KBM-7 (cell line): ENCODE results near the gene CSN1S1.
"Not testable (repeated sequence)": the region's sequence is repeated elsewhere in the genome, so short reads cannot be mapped to it uniquely, and the experiment has no call there.

Source experiments
- DNase-seq: peaks from one replicate; pipeline ENCODE4 v3.0.0-alpha.2; 2015
- in situ Hi-C: fragments of 300-500 bp; cut with MboI; formaldehyde crosslinking; loops from 2 replicates; pipeline ENCODE4 v1.14.3; 2020; ENCODE audit warnings: low sequenced_read_pairs, low pct_unique_long_range_greater_than_20kb, mixed read lengths

CSN1S1 gene

GRCh38 chr4:69930768-69931167 is at the start of gene CSN1S1:
Gene CSN1S1, plus strand, starts transcription at chr4:69931068. Its CDS starts 1,488 bp downstream, at chr4:69932556.
- in situ Hi-C loops, result no loop called here
- no peak for DNase-seq

GRCh38 chr4:69881173-69881773 is 49.6 kb upstream of the CSN1S1 start:
- in situ Hi-C loops, result loop anchor here (10.0 kb wide), 1 partner anchor 186 kb away; no protein-coding TSS in a partner anchor
- DNase-seq, result peak; percentile 60

GRCh38 chr4:69882150-69882549 is 48.7 kb upstream of the CSN1S1 start:
- in situ Hi-C loops, result loop anchor here (10.0 kb wide), 1 partner anchor 187 kb away; no protein-coding TSS in a partner anchor
- no peak for DNase-seq

DNA sequence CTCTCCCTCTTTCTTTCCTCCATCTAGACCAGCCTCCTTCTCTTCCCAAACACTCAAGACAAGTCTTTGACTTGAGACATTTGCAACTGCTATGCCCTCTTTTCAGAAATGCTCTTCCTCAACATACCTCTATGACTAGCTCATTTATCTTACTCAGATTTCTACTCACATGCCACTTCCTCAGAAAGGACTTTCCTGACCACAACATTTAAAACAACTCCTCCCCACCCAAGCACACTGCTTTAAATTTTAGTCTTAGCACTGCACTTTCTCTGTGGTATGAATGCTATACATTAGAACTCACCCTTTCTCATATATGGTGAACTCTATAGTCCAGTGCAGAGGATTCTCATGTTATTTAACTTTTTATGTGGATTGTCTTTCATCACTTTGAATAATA is 42.5 kb upstream of the CSN1S1 start:
- peak; percentile 54 for DNase-seq

DNA sequence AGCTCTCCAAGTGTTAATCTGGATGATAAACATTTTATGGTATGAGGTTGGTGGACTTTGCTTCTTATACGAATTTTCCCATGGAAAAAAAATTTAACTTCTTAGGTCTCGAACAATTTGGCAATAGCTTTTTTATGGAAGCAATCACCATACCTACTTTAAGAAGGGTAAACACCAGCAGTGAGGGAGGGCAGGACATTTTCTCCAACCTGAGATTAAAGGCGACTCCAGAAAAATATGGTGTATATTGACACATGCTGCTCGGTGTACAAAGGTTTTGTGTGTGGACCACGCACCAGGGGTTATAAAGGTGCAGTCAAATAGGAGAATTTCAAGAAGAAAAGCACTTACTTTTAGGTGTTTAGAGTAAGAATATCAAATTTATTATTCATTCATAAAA is 36.7 kb upstream of the CSN1S1 start:
- in situ Hi-C loops, result no loop called here
- DNase-seq, result no peak

More for the DNA sequence above, 42.5 kb upstream of the CSN1S1 start:
- in situ Hi-C loops, result loop anchor here (10.0 kb wide), 1 partner anchor 194 kb away; no protein-coding TSS in a partner anchor

DNA sequence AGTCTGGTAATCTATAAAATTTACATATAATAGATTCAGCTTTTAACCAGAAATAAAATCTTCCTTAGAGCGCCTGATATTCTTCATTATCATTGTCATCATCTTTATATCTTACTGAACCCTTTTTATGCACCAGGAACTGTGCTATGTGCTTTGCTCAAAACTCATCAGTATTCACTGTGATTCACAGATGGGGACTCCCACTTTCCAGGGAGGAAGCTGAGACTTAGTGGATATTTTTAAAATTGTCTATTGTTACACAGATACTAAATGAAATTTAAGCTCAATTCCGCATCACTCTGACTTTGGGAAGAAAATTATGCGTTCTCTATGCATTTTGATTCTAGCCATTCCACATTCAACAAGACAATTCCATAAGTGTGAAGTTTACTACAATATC is 36.1 kb upstream of the CSN1S1 start:
- in situ Hi-C loops, result no loop called here
- no peak for DNase-seq

DNA sequence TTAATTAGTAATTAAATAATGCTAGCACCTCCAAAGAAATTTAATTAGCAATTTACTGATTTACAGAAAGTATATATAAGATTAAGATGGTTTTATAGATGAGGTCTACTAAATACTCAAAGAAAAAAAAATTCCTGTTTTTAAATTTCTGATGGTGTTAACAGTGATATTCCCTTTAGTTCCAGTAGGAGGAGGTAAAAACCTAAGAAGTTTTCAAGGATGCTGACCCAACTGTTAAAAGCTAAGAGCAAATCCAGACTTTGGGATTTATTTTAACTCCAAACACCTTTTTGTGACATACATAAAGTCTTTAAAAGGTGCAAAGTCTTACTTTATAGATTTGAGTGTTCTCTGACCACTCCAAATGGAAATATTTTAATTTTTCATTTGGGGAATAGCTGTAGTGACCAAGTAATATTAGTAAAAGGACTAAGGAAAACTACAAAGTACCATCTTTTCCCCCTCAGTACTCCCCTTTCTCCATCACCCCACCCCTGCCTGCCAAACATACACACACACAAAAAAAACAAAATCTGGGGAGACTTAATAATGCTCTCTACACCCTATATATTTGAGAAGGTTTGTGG is 34.2 kb upstream of the CSN1S1 start:
- in situ Hi-C loops, result no loop called here
- peak; percentile 14 for DNase-seq

GRCh38 chr4:69907151-69907550 is 23.7 kb upstream of the CSN1S1 start:
- DNase-seq, result no peak
- in situ Hi-C loops, result no loop called here

- no peak for DNase-seq
- in situ Hi-C loops, result no loop called here
These were observed 21.7 kb upstream of the CSN1S1 start for GRCh38 chr4:69909195-69909594.

DNA sequence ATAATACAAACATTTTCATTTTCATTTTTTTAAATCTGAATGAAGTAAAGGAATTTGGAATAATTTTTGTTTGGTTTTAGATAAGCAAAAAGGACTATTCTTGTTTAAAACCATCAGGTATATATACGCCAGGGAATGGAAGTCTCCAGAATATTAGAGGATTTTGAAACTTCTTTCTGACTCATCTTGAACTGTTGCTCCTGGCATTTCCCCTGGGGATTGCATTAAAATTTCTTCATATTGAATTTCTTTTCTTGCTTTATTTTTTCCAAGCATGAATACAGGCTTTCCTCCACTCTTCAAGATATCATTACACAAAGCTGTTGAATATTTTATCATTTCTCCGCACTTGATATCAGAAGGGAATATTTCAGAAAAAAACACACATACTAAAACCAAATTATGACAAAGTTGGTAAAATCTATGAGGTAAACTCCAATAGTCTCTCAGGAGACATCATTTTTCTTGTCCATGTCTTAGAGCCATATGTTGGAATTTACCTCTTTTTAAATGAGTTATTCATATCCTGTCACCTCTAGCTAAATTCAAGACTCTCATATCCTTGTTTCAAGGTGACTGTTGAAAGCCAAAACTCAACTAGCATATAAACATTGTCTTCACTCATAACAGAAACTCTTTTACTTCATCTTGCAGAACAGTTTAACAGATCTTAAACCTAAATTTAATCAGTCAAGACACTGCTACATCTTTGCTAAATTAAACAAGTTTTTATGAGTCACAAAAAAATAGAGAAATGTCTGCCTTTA is 20.7 kb upstream of the CSN1S1 start:
- in situ Hi-C loops, result no loop called here
- no peak for DNase-seq

DNA sequence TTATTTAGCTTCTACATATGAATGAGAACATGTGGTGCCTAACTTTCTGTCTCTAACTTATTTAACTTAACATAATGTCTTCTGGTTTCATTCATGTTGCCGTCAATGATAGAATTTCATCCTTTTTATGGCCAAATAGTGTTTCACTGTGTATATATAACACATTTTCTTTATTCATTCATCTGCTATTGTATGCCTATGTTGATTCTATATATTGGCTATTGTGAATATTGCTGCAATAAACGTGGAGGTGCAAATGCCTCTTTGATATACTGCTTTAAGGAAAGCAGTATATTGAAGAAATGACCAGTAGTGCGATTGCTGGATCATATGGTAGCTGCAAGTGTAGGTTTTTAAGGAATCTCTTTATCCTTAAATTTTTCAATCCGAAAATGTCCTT is 10.0 kb upstream of the CSN1S1 start:
- in situ Hi-C loops, result no loop called here
- DNase-seq, result no peak

DNA sequence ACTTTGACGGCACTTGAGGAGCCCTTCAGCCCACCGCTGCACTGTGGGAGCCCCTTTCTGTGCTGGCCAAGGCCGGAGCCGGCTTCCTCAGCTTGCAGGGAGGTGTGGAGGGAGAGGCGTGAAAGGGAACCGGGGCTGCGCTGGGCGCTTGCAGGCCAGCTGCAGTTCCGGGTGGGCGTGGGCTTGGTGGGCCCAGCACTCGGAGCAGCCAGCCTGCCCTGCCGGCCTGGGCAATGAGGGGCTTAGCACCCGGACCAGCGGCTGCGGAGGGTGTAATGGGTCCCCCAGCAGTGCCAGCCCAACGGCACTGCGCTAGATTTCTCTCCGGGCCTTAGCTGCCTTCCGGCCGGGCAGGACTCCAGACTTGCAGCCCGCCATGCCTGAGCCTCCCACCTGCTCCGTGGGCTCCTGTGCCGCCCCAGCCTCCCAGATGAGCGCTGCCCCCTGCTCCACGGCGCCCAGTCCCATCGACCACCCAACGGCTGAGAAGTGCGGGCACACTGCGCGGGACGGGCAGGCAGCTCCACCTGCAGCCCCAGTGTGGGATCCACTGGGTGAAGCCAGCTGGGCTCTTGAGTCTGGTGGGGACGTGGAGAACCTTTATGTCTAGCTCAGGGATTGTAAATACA is 7.0 kb upstream of the CSN1S1 start:
- DNase-seq, in situ Hi-C loops: not testable (repeated sequence)

GRCh38 chr4:69934150-69934549 is 3.3 kb downstream of the CSN1S1 start:
- in situ Hi-C loops, result no loop called here
- no peak for DNase-seq

GRCh38 chr4:69936566-69936965 is 5.7 kb downstream of the CSN1S1 start:
- in situ Hi-C loops, result no loop called here
- no peak for DNase-seq

DNA sequence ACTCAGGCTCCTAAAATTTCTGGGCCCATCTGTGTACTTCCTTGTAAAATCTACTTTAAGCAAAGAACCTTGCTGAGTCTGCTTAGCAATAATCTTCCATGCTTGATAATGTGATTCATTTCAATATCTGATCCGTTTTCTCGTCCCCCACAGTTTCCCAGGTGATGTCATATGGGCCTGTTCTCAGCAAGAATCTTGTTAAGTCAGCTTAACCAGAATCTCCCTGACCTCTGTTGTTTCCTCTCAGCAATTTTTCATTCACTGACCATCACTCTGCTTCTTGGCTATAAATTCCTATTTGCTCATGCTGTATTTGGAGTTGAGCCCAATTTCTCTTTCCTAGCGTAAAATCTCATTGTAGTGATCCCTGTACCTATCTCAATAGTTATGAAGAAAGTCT is 20.7 kb downstream of the CSN1S1 start:
- in situ Hi-C loops, result no loop called here
- no peak for DNase-seq

- no peak for DNase-seq
- in situ Hi-C loops, result no loop called here
These were observed 26.3 kb downstream of the CSN1S1 start for GRCh38 chr4:69957209-69957608.

DNA sequence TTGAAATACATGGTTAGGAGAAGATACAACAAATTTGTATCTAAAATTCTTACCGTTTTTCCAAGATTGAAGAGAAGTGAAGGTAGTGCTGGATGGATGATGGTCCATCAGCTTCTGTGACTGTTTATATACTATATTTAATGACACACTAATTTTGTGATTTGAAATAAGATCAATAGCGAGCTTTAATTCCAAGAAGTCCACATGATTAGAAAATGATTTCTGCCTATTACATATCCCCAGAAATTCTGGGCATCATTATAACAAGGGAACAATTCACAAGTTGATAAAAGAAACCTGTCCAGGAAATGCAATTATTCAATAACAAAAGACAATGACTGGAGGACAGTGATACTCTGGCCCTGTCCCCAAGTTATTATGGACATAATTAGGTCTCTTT is 34.8 kb downstream of the CSN1S1 start, which contains the start of gene CSN2:
TSS of gene CSN2 (minus strand) at position 101 of the 400 bp plus-strand sequence. CDS start 4,733 bp downstream, outside the sequence.
- in situ Hi-C loops, result no loop called here

DNA sequence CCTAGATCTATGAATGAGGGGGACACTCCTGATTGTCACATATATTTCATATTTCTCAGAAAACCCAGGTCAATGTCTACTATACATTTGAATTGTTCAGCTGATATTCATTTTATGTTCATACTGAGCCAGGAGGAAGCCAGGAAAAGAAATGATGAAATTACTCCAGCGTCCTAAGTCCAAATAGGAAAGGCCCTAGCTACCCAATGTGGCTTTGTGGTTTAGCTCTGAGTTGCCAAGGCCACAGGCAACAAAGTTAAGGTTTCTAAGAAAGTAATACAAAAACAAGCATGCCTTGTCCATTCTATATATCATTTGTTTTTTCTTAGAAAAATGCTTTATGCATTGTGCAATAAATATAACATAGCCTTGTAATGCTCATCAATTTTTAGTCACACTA is 39.2 kb downstream of the CSN1S1 start:
- DNase-seq, result peak; percentile 2
- in situ Hi-C loops, result no loop called here

More for the DNA sequence above, 34.8 kb downstream of the CSN1S1 start, which contains the start of gene CSN2:
- no peak for DNase-seq

DNA sequence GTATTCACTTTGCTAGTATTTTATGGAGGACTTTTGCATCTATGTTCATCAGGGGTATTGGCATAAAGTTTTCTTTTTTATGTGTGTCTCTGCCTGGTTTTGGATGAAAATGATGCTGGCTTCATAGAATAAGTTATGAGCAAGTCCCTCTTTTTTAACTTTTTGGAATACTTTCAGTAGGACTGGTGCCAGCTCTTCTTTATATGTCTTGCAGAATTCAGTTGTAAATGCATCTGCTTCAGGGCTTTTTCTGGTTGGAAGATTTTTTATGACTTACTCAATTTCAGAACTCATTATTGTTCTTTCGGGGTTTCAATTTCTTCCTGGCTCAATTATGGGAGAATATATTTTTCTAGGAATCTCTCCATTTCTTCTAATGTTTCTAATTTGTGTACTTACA is 43.8 kb downstream of the CSN1S1 start:
- in situ Hi-C loops, result no loop called here
- no peak for DNase-seq

- in situ Hi-C loops, result no loop called here
- no peak for DNase-seq
These were observed 46.7 kb downstream of the CSN1S1 start for GRCh38 chr4:69977582-69977981.
